Prostate gland (tissue), 2 donors: ENCODE data around the gene SLC41A1. TPM values are rescaled to one million over a fixed set of nuclear protein-coding genes. Genes with fewer than 3 reads are reported as not detected.
A peak's percentile ranks its signal among the peaks of the same experiment; 100 is the strongest.

Experiments used
- DNase-seq: peaks from one replicate; pipeline ENCODE4 v3.0.0-alpha.2; 2019; ENCODE audit warnings: low spot score
- H3K27ac ChIP-seq, 2 donors: fragments of 200-600 bp; sonication (generic); 2 replicates each; pipeline ENCODE4 v1.5.1; 2017 to 2019
- H3K27me3 ChIP-seq: fragments of 200-600 bp; sonication (generic); replicated peaks from 2 replicates; pipeline ENCODE4 v1.5.1; 2019; ENCODE audit not compliant: insufficient read depth
- H3K36me3 ChIP-seq, 2 donors: fragments of 200-600 bp; sonication (generic); 1 replicate in 1 of 2; 2 replicates in 1 of 2; pipeline versions ENCODE4 v1.5.1 to v1.8.1; 2017 to 2019
- H3K4me1 ChIP-seq: fragments of 200-600 bp; sonication (generic); replicated peaks from 2 replicates; pipeline ENCODE4 v1.5.1; 2019
- H3K4me3 ChIP-seq, 2 donors: fragments of 200-600 bp; sonication (generic); 2 replicates each; pipeline ENCODE4 v1.5.1; 2017 to 2019
- H3K9me3 ChIP-seq: fragments of 200-600 bp; sonication (generic); 2 replicates; pipeline ENCODE4 v1.5.1; 2017
- CTCF ChIP-seq, 4 experiments: fragments of 200-600 bp in 2 of 4; fragments of 450-650 bp in 2 of 4; sonication (generic) in 2 of 4; IDR thresholded peaks; 1 replicate in 3 of 4; 2 replicates in 1 of 4; pipeline ENCODE4 v1.5.1; 2016 to 2019; ENCODE audit warnings: antibody characterized with exemption in 4 of 4, mild to moderate bottlenecking in 2 of 4, moderate library complexity in 2 of 4
- POLR2A ChIP-seq: fragments of 450-650 bp; IDR thresholded peaks from one replicate; pipeline ENCODE4 v1.6.1; 2016; ENCODE audit warnings: antibody characterized with exemption, mild to moderate bottlenecking
- POLR2AphosphoS5 ChIP-seq: sonication (generic); formaldehyde crosslinking; IDR thresholded peaks from one replicate; pipeline ENCODE4 v1.6.1; 2017; ENCODE audit warnings: antibody characterized with exemption
- WGBS: methylation state at CpG from one replicate; pipeline ENCODE4 v1.1.5; 2018; 5-methylcytosine and 5-hydroxymethylcytosine counted together
- intact Hi-C: fragments of 100-400 bp; cut with DNase I; formaldehyde crosslinking; loops from one replicate; pipeline ENCODE4 v1.14.2; 2022
- total RNA-seq, 2 donors: library from RNA; depleted of rRNA; stranded (reverse); fragments of >200 nt; gene quantifications; one replicate each; pipeline ENCODE4 v1.1.0, GENCODE V29; 2016

SLC41A1 gene
- total RNA-seq, 2 donors from 2014 or later, result 20.3 to 114 TPM

GRCh38 chr1:205792481-205792881 lies 20.5 kb downstream of the SLC41A1 start:
- Histone ChIP-seq H3K27ac (no peak overlapping the region), H3K4me3 (no peak overlapping the region), H3K4me1 (no peaks in the 10 kb centered on the region), H3K27me3 (no peaks in the 10 kb centered on the region), H3K9me3 (no peaks in the 10 kb centered on the region), H3K36me3 (peaks cover 0 to 9% of the 10 kb centered on the region in 2 donors)
- WGBS, result 80% methylated on average over 8 of the region's 8 CpGs
- no peak for DNase-seq
- TF ChIP-seq POLR2A (no peak), CTCF (IDR thresholded peaks at IDR 0.05) (no peak), POLR2AphosphoS5 (no peak)
- intact Hi-C loops, result loop anchor here (2.0 to 10.0 kb wide), 3 partner anchors 120 to 312 kb away; no protein-coding TSS in a partner anchor

DNA sequence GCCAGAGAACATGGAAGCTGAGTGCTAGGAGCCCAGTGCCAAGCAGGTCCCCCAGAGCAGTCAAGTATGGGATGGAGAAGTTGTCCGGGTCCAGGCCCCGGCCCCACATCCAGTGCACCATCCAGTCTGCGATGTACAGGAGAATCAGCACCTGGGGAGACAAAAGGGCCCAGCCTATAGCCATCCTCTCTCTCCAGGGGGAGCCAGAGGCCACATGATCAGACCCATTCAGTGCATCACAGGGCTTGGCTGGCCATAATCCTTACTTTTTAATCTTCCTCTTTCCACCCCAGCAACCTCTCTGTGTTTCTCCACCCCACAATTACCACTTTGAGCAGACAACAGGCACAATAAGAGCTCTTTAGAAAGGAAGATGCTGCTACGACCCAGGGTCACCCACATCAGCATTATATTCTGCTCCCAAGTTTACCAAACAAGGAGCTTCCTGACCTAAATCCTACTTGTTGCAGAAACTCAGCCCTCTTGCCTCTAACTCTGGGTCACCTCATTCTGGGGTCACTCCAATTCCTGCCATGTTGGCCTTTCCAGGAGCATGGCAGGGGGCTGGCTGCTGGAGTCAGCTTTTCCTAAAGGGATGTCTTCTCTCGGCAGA lies 21.3 kb downstream of the SLC41A1 start:
- TF ChIP-seq POLR2AphosphoS5, result no peak
- peak; percentile 31 to 81 (median 66) for TF ChIP-seq CTCF (IDR thresholded peaks at IDR 0.05)
- peak; percentile 61 for DNase-seq
- intact Hi-C loops, result loop anchor here (2.0 to 10.0 kb wide), 3 partner anchors 121 to 313 kb away; no protein-coding TSS in a partner anchor
- Histone ChIP-seq H3K9me3 (no peaks in the 10 kb centered on the region), H3K36me3 (peaks cover 0 to 9% of the 10 kb centered on the region in 2 donors), H3K4me3 (no peak overlapping the region), H3K27me3 (no peaks in the 10 kb centered on the region), H3K4me1 (no peaks in the 10 kb centered on the region), H3K27ac (no peak overlapping the region)
- 58% methylated on average over 5 of the region's 5 CpGs for WGBS

GRCh38 chr1:205787287-205787916 lies 25.6 kb downstream of the SLC41A1 start:
- Histone ChIP-seq H3K27ac (no peak overlapping the region), H3K27me3 (no peaks in the 10 kb centered on the region), H3K36me3 (no peaks in the 10 kb centered on the region), H3K9me3 (no peaks in the 10 kb centered on the region), H3K4me1 (no peaks in the 10 kb centered on the region), H3K4me3 (no peak overlapping the region)
- no peak for DNase-seq
- no peak for TF ChIP-seq POLR2A
- TF ChIP-seq CTCF (IDR thresholded peaks at IDR 0.05), result no peak
- no peak for TF ChIP-seq POLR2AphosphoS5
- 81% methylated on average over 10 of the region's 10 CpGs for WGBS
- intact Hi-C loops, result no loop called here

- 47% methylated on average over 4 of the region's 4 CpGs for WGBS
- DNase-seq, result no peak
- Histone ChIP-seq H3K27me3 (no peaks in the 10 kb centered on the region), H3K27ac (no peak overlapping the region), H3K4me1 (no peaks in the 10 kb centered on the region), H3K36me3 (no peaks in the 10 kb centered on the region), H3K9me3 (no peaks in the 10 kb centered on the region), H3K4me3 (no peak overlapping the region)
- intact Hi-C loops, result no loop called here
- TF ChIP-seq POLR2A (no peak), POLR2AphosphoS5 (no peak), CTCF (IDR thresholded peaks at IDR 0.05) (no peak)
Observed at GRCh38 chr1:205786601-205787000, 26.4 kb downstream of the SLC41A1 start.

DNA sequence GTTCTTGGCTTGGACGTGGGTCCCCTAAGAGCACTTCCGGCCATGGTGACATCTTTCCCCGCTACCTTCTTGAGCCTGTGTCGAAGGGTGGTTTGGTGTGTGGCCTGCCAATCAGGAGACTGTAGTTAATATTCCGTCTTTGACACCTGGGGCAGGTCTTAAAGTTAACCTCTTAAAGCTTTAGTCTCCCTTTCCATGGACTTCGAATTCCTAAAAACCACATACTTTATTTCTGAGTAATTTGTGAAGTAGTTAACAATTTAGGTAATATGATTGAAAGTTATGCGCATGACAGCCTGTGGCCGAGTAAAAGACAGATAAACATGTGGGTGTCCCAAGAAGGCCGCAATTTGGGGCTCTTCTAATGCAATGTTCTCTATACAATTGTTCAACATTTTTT lies 27.6 kb downstream of the SLC41A1 start:
- DNase-seq, result no peak
- no peak overlapping the region for H3K27ac ChIP-seq
- TF ChIP-seq POLR2AphosphoS5, result no peak
- TF ChIP-seq POLR2A, result no peak
- no peak for TF ChIP-seq CTCF (IDR thresholded peaks at IDR 0.05)
- H3K36me3 ChIP-seq, result no peaks in the 10 kb centered on the region
- H3K4me3 ChIP-seq, result no peak overlapping the region
- no peaks in the 10 kb centered on the region for H3K27me3 ChIP-seq
- H3K9me3 ChIP-seq, result no peaks in the 10 kb centered on the region
- intact Hi-C loops, result no loop called here
- H3K4me1 ChIP-seq, result no peaks in the 10 kb centered on the region
- WGBS, result 93% methylated on average over 9 of the region's 9 CpGs
